A673 (cell line): ENCODE measurements around the gene UNC50.
A peak's percentile ranks its signal among the peaks of the same experiment; 100 is the strongest.

Experiments
- EZH2 ChIP-seq: fragments of 200-600 bp; sonication (generic); IDR thresholded peaks from 2 replicates; pipeline ENCODE4 v1.6.1; 2017; ENCODE audit warnings: borderline replicate concordance, low read depth, mild to moderate bottlenecking, mixed read lengths, antibody characterized with exemption, low read length; ENCODE audit not compliant: poor library complexity, severe bottlenecking
- TF ChIP-seq, protein P1 (sequence below): fragments of 300-800, 200-600 bp; sonication (generic); conservative IDR thresholded peaks from 2 replicates; pipeline ENCODE4 v1.5.1; 2017; ENCODE audit warnings: low read depth, mild to moderate bottlenecking, antibody characterized with exemption, low read length, moderate library complexity, mixed read lengths

DNA sequence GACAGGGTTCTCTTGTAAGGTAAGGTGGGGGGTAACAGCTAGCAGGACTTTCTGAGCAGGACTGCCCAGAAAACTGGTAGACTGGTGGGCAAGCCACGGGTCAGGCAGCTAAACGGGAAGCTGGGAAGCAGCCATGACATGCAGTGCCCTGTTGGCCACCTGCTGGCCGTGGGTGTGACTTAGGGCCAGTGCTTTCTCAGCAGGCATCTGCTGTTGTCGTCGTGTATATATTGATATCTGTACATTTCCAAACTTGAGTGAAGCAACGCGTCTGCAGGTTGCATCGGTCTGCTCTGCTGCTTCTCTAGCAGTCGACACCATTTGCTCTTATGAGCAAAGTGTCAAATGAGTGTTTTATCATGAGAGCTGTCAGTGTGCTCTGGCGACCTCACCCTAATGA, 31.1 kb upstream of the UNC50 start:
- TF ChIP-seq, protein P1, sequence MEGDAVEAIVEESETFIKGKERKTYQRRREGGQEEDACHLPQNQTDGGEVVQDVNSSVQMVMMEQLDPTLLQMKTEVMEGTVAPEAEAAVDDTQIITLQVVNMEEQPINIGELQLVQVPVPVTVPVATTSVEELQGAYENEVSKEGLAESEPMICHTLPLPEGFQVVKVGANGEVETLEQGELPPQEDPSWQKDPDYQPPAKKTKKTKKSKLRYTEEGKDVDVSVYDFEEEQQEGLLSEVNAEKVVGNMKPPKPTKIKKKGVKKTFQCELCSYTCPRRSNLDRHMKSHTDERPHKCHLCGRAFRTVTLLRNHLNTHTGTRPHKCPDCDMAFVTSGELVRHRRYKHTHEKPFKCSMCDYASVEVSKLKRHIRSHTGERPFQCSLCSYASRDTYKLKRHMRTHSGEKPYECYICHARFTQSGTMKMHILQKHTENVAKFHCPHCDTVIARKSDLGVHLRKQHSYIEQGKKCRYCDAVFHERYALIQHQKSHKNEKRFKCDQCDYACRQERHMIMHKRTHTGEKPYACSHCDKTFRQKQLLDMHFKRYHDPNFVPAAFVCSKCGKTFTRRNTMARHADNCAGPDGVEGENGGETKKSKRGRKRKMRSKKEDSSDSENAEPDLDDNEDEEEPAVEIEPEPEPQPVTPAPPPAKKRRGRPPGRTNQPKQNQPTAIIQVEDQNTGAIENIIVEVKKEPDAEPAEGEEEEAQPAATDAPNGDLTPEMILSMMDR: 0 out of 2 replicates have a peak, but pooled peaks have one; percentile 11
- TF ChIP-seq EZH2: no peak
